ENCODE results near the gene CTAGE8.
"Not testable (repeated sequence)": the region's sequence is repeated elsewhere in the genome, so short reads cannot be mapped to it uniquely, and the experiment has no call there.

CTAGE8 gene, protein sequence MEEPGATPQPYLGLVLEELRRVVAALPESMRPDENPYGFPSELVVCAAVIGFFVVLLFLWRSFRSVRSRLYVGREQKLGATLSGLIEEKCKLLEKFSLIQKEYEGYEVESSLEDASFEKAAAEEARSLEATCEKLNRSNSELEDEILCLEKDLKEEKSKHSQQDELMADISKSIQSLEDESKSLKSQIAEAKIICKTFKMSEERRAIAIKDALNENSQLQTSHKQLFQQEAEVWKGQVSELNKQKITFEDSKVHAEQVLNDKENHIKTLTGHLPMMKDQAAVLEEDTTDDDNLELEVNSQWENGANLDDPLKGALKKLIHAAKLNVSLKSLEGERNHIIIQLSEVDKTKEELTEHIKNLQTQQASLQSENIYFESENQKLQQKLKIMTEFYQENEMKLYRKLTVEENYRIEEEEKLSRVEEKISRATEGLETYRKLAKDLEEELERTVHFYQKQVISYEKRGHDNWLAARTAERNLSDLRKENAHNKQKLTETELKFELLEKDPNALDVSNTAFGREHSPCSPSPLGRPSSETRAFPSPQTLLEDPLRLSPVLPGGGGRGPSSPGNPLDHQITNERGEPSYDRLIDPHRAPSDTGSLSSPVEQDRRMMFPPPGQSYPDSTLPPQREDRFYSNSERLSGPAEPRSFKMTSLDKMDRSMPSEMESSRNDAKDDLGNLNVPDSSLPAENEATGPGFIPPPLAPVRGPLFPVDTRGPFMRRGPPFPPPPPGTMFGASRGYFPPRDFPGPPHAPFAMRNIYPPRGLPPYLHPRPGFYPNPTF

DNA sequence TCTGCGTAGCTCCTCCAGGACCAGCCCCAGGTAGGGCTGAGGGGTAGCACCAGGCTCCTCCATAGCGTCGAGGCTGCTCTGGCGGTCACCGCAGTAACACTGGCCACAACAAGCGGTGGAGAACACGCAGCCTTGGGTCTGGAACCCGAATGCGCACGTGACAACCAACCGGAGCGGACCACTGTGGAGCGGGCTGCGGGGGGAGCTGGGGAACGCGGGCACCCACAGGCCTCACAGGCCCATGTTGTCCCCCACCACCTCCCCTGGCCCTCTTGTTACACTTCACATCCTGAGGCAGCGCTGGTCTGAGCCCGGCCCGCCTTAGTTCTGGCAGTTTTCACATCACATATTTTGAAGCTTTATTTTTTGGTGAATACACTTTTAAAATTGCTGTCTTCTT, at the start of gene CTAGE8:
Gene CTAGE8 (minus strand): TSS at position 101 of the 400 bp plus-strand sequence. CDS start 38 bp downstream, at position 63.
- DNase-seq = not testable (repeated sequence)

DNA sequence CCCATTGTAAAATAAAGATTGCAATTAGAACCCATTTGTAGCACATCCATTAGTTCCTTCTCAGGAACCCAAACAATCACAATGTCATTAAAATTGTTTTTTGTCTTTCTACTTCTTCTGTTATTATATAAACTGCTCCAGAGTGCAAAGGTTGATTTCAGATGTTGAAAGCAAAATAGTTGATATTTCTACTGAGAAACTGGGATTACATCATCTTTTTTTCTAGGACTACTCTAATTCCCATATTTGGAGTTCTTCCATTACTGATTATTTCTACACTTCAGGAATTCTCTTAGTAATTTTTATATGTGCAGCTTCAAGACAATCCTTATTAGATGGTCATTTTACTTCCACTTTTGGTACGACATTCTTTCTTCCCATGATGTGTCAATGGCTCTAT, 48.4 kb upstream of the CTAGE8 start:
- DNase-seq = not testable (repeated sequence)

- not testable (repeated sequence) for DNase-seq
These were observed 42.9 kb upstream of the CTAGE8 start, which contains the start of gene OR2A1 for GRCh38 chr7:144311872-144312469. OR2A1 (plus strand) TSS chr7:144312419; CDS start chr7:144318125, 5,706 bp downstream.

DNA sequence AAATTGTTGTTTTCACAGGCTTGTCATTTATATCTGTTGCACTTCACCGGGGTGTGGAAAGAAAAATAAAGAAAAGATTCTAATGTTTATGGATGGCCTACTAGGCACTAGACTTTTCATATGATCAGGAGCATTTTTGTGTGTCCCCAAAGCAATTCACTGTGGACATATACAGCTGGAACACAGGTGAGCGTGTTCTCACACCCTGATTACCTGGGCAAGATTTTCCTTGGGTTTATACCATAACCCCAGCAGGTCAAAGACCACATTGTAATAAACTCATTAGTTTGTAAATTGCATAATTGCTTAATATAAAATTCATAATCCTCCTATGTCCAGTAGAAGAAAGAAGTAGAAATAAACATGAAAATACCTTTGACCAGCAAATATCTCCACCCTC, 42.1 kb upstream of the CTAGE8 start:
- not testable (repeated sequence) for DNase-seq

DNA sequence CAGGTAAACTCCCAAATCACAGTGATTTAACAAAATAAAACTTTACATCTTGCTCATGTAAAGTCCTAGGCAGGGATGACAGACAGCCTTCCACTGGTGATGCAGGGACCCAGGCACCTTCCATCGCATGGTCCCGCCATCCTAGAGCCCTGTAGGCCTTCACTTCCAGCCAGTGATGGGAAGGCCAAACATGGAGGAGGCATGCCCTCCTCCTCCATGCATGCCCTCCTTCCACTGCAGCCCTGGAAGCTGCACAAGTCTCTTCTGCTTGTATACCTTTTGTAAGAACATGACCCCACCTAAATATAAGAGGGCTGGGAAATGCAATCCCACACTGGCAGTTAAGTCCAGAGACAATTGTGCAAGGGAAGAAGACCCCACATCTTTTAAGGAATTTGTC, 40.6 kb upstream of the CTAGE8 start:
- DNase-seq = not testable (repeated sequence)

DNA sequence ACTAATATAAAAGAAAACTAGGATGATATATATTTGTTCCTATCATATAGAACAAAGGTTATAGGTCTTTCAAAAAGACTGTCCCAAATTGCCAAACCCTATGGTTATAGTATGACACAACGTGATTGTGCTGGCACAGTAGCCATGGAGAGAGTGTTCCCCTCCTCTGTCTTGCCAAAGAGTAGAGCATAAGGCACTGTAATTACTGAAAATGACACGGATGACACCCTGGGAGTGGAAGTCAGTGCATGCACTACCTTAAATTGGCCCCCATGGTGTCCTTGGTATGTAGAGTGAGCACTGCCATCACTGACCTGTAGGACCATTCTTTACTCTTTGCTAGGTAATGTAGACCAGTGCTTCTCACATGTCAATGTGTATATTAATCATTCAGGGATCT, 36.1 kb upstream of the CTAGE8 start:
- DNase-seq = not testable (repeated sequence)

GRCh38 chr7:144303607-144304006, 34.5 kb upstream of the CTAGE8 start:
- not testable (repeated sequence) for DNase-seq

GRCh38 chr7:144302578-144303303, 33.7 kb upstream of the CTAGE8 start:
- not testable (repeated sequence) for DNase-seq

DNA sequence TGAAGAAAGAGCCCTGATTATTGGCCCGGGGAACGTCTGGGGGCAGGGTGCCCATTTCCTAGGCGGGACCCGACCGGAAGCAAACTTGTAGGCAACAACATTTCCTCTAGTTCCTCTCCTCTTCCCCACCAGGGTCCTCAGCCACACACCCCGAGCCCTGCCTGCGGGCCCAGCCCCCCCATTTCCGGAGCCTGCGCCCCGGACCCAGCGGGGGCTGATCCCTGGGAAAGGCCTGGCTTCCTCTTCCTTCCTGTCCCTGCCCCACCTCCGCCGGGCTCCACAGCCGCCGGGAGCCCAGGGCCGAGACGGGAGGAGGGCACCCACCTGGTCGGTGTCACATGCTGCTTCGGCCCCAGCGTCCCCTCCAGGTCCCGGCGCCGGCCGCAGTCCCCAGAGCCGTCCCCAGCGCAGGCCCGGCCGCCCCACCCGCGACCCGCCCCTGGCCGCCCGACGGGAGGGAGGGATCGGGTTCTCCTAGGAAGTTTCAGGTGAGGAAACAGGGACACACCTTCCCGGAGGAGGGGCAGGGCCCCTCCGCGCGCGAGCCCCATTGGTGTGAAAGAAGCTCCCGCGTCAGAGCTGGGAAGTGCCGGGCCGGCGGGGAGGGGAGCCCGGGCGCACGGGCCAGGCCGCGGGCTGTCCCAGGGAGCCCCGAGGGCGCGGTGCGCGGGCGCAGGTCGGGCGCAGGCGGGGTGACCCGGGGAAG, 24.9 kb upstream of the CTAGE8 start:
- not testable (repeated sequence) for DNase-seq

DNA sequence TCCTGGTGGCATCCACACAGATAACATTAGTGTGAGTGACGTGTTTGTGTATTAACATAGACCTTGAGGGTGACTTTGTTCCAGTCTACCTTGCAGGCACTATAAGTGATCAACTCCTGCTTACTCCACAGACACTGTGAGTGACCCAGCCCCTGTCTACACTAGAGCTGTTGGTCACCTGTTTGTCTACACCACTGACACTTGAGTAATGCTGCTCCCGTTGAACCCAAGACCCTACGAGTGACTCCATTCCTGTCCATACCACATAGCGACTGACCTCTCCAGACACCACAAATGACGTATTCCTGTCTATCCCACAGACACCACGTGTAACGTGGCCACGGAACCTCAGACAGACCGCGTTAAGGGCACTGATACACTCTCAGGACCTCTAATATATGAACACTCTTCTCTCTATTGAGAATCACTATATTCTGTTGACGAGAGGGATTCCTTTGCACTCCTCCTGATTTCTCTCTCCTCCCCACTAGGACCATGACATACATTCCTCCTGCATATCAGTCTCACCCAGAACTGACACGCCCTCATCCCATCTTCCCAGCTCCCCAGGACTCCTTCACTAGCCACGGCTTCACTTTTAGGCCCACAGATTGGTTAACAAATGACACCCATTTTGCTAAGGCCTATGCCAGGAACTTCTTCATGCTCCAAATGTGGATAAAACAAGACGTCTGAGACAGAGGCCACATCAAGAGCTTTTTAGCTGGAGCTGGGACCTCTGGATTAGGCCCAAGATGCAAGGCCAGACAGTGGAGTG, 23.5 kb upstream of the CTAGE8 start:
- not testable (repeated sequence) for DNase-seq

- not testable (repeated sequence) for DNase-seq
These were observed 22.5 kb upstream of the CTAGE8 start for GRCh38 chr7:144291607-144292006.

DNA sequence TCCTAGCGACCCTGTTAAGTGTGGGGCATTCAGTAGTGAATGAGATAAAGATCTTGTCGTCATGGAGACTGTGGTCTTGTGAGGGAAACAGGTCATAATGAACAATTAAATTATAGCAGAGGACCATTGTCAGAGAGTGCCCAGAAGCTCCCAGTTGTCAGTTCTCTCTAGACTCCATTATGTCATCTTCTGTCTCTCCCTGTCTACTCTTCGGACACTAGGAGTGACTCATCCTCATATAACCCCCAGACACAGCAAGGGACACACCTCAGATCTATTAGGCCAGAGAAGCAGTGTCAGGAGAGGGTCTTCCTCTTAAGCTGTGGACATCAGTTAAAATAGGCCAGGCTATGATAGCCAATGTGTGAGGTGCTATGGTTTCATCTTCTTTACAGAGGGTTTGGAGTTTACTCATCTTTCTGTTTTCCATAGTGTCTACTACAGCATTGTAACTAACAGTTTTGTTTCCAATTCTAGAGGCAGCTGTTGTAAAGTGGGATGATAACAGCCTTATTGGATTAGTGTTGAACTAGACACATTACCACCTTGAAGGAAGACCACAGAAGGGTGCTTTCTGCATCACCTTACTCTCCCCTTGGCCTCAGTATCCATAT, 18.2 kb upstream of the CTAGE8 start:
- not testable (repeated sequence) for DNase-seq

- not testable (repeated sequence) for DNase-seq
These were observed 14.6 kb upstream of the CTAGE8 start for GRCh38 chr7:144283716-144284115.

DNA sequence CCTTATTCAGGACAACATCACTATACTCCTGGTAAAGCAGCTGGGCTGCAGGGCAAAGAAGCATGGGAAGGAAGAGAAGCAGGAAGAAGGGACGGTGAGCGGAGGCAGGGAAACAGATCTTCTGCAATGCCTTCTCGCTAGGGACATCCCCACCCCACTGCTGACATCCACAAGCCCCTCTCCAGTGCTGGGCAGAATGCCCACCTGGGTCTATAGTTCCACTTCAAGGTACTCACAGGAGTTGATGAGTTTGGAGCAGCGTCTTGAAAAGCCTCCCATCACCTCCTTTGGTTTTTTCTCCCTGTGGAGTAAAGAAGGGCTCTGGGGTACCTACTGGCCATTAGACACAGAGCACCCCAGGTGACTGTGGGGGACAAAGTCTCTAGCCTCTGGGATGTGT, 13.4 kb upstream of the CTAGE8 start:
- not testable (repeated sequence) for DNase-seq

DNA sequence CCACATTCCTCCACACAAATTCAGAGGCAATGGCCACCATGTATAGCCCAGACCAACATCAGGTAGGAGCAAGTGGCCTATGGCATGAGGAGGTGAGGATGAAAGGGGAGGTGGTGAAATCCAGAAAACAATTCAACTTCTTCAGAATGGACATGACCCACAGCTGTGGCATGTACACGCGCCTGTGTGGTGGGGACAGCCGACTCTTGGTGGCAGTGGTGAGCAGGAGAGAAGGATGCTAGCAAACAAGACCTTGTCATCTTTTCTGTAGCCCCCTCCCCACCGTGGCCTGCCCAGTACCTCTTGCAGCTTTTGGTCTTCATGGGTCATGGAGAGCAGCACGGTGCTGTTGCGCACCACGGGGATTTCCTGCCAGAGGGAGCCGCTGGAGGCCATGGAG, 12.9 kb upstream of the CTAGE8 start:
- not testable (repeated sequence) for DNase-seq

DNA sequence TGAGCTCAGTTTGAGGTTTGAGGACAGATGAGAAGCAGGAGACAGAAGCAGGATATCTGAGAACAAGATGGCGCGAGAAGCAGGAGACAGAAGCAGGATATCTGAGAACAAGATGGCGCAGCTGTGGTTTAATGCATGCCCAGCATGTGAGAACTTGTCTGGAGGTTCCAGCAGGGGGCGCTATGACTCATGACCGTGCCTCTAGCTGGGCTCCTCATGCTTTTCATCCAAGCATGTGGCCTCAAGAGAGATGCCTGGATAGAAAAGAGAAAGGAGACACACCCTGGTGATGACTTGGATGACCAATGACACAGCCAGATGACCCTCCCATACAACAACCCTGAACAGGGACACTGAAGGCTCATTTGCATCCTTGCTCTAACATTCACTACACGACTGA, 10.9 kb upstream of the CTAGE8 start:
- DNase-seq = not testable (repeated sequence)

DNA sequence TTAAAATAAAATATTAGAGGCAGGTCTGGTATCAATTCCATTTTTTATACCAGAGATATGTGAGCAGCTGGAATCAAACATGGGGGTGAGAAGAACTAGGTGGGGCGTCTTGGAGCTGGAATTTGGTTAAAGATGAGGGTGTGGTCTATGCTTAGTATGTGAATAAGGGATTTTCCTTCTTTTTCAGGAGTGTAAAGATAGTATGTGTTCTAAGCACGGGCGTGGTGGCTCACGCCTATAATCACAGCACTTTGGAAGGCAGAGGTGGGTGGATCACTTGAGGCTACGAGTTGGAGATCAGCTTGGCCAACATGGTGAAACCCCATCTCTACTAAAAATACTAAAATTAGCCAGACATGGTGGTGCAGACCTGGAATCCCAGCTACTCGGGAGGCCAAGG, 6.2 kb upstream of the CTAGE8 start:
- not testable (repeated sequence) for DNase-seq

DNA sequence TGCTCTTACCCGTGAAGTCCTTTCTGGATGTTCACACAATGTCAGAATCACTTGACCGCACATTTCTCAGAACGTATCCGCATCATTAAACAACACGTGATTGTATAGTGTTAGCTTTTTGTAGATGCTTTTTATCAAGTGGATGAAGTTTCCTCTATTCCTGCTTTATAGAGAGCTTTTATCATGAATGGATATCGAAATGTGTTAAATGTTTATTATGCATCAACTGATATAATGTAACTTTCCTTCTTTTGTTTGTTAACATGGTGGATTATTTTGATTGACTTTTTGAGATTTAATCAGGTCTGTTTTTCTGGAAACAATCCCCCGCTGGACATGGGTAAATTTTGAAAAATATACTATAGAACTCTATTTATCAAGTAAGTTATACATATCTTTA, 4.4 kb downstream of the CTAGE8 start, which contains the start of gene OR2A7:
Gene OR2A7 (minus strand): TSS at position 101 of the 400 bp plus-strand sequence. CDS start 5,164 bp downstream, outside the sequence.
- not testable (repeated sequence) for DNase-seq

- DNase-seq = not testable (repeated sequence)
These were observed 7.0 kb downstream of the CTAGE8 start for GRCh38 chr7:144262128-144262527.

- not testable (repeated sequence) for DNase-seq
These were observed 10.0 kb downstream of the CTAGE8 start for GRCh38 chr7:144259067-144259466.
